Spleen (tissue), 7 donors: ENCODE data around the gene TMEM203.

Source experiments
- CTCF ChIP-seq, 11 experiments: fragments of 200-600 bp in 7 of 11; fragments of 450-650 bp in 4 of 11; sonication (generic) in 4 of 11; IDR thresholded peaks in 8 of 11; conservative IDR thresholded peaks in 3 of 11; 1 replicate in 7 of 11; 2 replicates in 4 of 11; pipeline versions ENCODE4 v1.4.0 to v1.8.0; 2016 to 2021; ENCODE audit warnings: antibody characterized with exemption in 11 of 11, inconsistent platforms in 4 of 11, mild to moderate bottlenecking in 1 of 11
- POLR2A ChIP-seq, 3 donors: fragments of 450-650 bp; IDR thresholded peaks; one replicate each; pipeline ENCODE4 v1.5.1; 2017; ENCODE audit warnings: antibody characterized with exemption in 3 of 3, mild to moderate bottlenecking in 1 of 3
- donor health status: DM: no; HTN: no; CAD: no; lungs with moderate emphysema.
- donor health status: DM: no; HTN: no; CAD: no.
- donor health status: DM: no; HTN: no; CAD: no.

DNA sequence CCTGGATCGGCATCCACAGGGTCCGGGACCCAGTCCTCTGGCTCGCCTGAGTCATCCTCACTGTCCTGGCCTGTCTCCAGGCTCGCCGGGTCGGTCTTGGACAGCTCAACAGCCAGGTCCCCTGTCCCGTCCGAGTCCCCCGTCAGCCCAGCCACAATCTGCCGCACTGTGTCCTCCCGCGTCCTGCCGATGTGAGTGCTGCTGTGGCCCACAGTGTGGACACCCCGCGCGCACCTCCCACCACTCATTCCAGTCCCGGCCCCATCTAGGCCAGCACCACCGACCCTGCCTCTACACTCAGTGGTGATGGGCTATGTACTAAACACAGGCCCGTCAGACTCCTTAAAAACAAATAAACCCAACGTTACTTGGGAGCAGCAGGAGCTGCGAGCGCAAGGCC is 23.8 kb downstream of the TMEM203 start:
- TF ChIP-seq POLR2A (IDR thresholded peaks at IDR 0.05) (no peak), CTCF (IDR thresholded peaks at IDR 0.05 in 8 of 11, conservative IDR thresholded peaks at IDR 0.05 in 3 of 11) (no peak)
